ENCODE data around the gene SLC9A2. TPM values are rescaled to one million over a fixed set of nuclear protein-coding genes. Genes with fewer than 3 reads are reported as not detected.

SLC9A2 gene
- total and polyA plus RNA-seq, 2 donors (not counting 1 experiment from before 2014, with no cell fraction given): not detected

- Histone ChIP-seq H3K27ac (ENCODE audit: insufficient read depth, low read length) (no peak overlapping the region), H3K27me3 (ENCODE audit: control insufficient read depth, insufficient read depth, low read length) (no peaks in the 10 kb centered on the region), H3K9me3 (ENCODE audit: control insufficient read depth, insufficient read depth, low read depth, low read length) (no peaks in the 10 kb centered on the region), H3K79me2 (ENCODE audit: control insufficient read depth, insufficient read depth, low read length) (no peaks in the 10 kb centered on the region), H2AFZ (ENCODE audit: low read length) (no peak overlapping the region), H4K20me1 (ENCODE audit: control insufficient read depth, extremely low read depth, insufficient read depth, low read length) (no peaks in the 10 kb centered on the region), H3K36me3 (ENCODE audit: control insufficient read depth, insufficient read depth, low read length) (no peaks in the 10 kb centered on the region), H3K4me1 (ENCODE audit: control insufficient read depth, extremely low read depth, insufficient read depth, low read length) (no peaks in the 10 kb centered on the region), H3K4me3 (replicated peaks in 1 of 4; ENCODE audit: control extremely low read depth in 1 of 4, insufficient read depth in 1 of 4, low read depth in 3 of 4, low read length in 4 of 4) (no peak overlapping the region), H3K4me2 (ENCODE audit: extremely low read depth, insufficient read depth, low read length) (no peak overlapping the region), H3K9ac (ENCODE audit: insufficient read depth, low read length) (no peak overlapping the region)
- DNase-seq (ENCODE audit: low read depth in 2 of 2): peak in 1 of 2 donors; percentile 23
- TF ChIP-seq CTCF (conservative IDR thresholded peaks at IDR 0.05 in 1 of 2, IDR thresholded peaks at IDR 0.05 in 1 of 2; ENCODE audit: low read depth in 1 of 2, low read length in 2 of 2) (peak; percentile 31 to 58), EZH2 (IDR thresholded peaks at IDR 0.05; ENCODE audit: low read length, missing control alignments) (no peak)
Measured at GRCh38 chr2:102592601-102593000, 26.8 kb upstream of the SLC9A2 start.

- no peak for TF ChIP-seq EZH2 (IDR thresholded peaks at IDR 0.05; ENCODE audit: low read length, missing control alignments)
- no peak for TF ChIP-seq CTCF (conservative IDR thresholded peaks at IDR 0.05 in 1 of 2, IDR thresholded peaks at IDR 0.05 in 1 of 2; ENCODE audit: low read depth in 1 of 2, low read length in 2 of 2)
- DNase-seq (ENCODE audit: low read depth in 2 of 2): no peak
- Histone ChIP-seq H3K27me3 (ENCODE audit: control insufficient read depth, insufficient read depth, low read length) (no peaks in the 10 kb centered on the region), H3K4me1 (ENCODE audit: control insufficient read depth, extremely low read depth, insufficient read depth, low read length) (no peaks in the 10 kb centered on the region), H3K27ac (ENCODE audit: insufficient read depth, low read length) (no peak overlapping the region), H3K9ac (ENCODE audit: insufficient read depth, low read length) (no peak overlapping the region), H3K9me3 (ENCODE audit: control insufficient read depth, insufficient read depth, low read depth, low read length) (no peaks in the 10 kb centered on the region), H3K4me3 (replicated peaks in 1 of 4; ENCODE audit: control extremely low read depth in 1 of 4, insufficient read depth in 1 of 4, low read depth in 3 of 4, low read length in 4 of 4) (no peak overlapping the region), H2AFZ (ENCODE audit: low read length) (no peak overlapping the region), H3K36me3 (ENCODE audit: control insufficient read depth, insufficient read depth, low read length) (no peaks in the 10 kb centered on the region), H3K4me2 (ENCODE audit: extremely low read depth, insufficient read depth, low read length) (no peak overlapping the region), H4K20me1 (ENCODE audit: control insufficient read depth, extremely low read depth, insufficient read depth, low read length) (no peaks in the 10 kb centered on the region), H3K79me2 (ENCODE audit: control insufficient read depth, insufficient read depth, low read length) (no peaks in the 10 kb centered on the region)
Measured at GRCh38 chr2:102593516-102593915, 25.8 kb upstream of the SLC9A2 start.

- H3K4me3 ChIP-seq (replicated peaks in 1 of 4; ENCODE audit: control extremely low read depth in 1 of 4, insufficient read depth in 1 of 4, low read depth in 3 of 4, low read length in 4 of 4): no peak overlapping the region
- no peak overlapping the region for H2AFZ ChIP-seq (ENCODE audit: low read length)
- H3K4me2 ChIP-seq (ENCODE audit: extremely low read depth, insufficient read depth, low read length): no peak overlapping the region
- no peak overlapping the region for H3K9ac ChIP-seq (ENCODE audit: insufficient read depth, low read length)
- H3K27ac ChIP-seq (ENCODE audit: insufficient read depth, low read length): no peak overlapping the region
- H3K27me3 ChIP-seq (ENCODE audit: control insufficient read depth, insufficient read depth, low read length): no peaks in the 10 kb centered on the region
- no peaks in the 10 kb centered on the region for H3K4me1 ChIP-seq (ENCODE audit: control insufficient read depth, extremely low read depth, insufficient read depth, low read length)
- H3K9me3 ChIP-seq (ENCODE audit: control insufficient read depth, insufficient read depth, low read depth, low read length): no peaks in the 10 kb centered on the region
- no peaks in the 10 kb centered on the region for H3K36me3 ChIP-seq (ENCODE audit: control insufficient read depth, insufficient read depth, low read length)
- no peaks in the 10 kb centered on the region for H3K79me2 ChIP-seq (ENCODE audit: control insufficient read depth, insufficient read depth, low read length)
- DNase-seq (ENCODE audit: low read depth in 2 of 2): no peak
- TF ChIP-seq EZH2 (IDR thresholded peaks at IDR 0.05; ENCODE audit: low read length, missing control alignments): no peak
- TF ChIP-seq CTCF (conservative IDR thresholded peaks at IDR 0.05 in 1 of 2, IDR thresholded peaks at IDR 0.05 in 1 of 2; ENCODE audit: low read depth in 1 of 2, low read length in 2 of 2): no peak
- H4K20me1 ChIP-seq (ENCODE audit: control insufficient read depth, extremely low read depth, insufficient read depth, low read length): no peaks in the 10 kb centered on the region
Measured at GRCh38 chr2:102594445-102595016, 24.8 kb upstream of the SLC9A2 start.
